Coronary artery (tissue), 2 donors: ENCODE results near the gene ZSCAN23.
"Not testable (repeated sequence)": the region's sequence is repeated elsewhere in the genome, so short reads cannot be mapped to it uniquely, and the experiment has no call there.

ENCODE experiments used
- DNase-seq: peaks from one replicate; pipeline ENCODE4 v3.0.0-alpha.2; 2017; ENCODE audit warnings: low spot score
- H3K27ac ChIP-seq, 2 donors: fragments of 200-600 bp; sonication (generic); one replicate each; pipeline ENCODE4 v1.5.1; 2016 to 2019
- H3K4me3 ChIP-seq: fragments of 200-600 bp; sonication (generic); 2 replicates; pipeline ENCODE4 v1.5.1; 2016; ENCODE audit warnings: mild to moderate bottlenecking, moderate library complexity
- CTCF ChIP-seq: fragments of 200-600 bp; sonication (generic); IDR thresholded peaks from one replicate; pipeline ENCODE4 v1.5.1; 2019; ENCODE audit warnings: antibody characterized with exemption

Gene ZSCAN23

DNA sequence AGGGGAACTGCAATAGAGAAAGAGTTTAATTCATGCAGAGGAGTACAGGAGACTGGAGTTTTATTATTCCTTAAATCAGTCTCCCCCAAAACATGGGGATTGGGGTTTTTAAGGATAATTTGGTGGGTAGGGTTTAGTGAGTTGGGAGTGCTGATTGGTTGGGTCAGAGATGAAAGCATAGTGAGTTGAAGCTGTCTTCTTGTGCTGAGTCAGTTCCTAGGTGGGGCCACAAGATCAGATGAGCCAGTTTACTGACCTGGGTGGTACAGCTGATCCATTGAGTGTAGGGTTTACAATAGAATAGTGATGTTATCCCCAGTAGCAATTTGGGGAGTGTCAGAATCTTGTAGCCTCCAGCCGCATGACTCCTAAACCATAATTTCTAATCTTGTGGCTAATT is 43.2 kb upstream of the ZSCAN23 start:
- TF ChIP-seq CTCF = no peak
- DNase-seq = no peak
- H3K4me3 ChIP-seq = no peak overlapping the region
- no peak overlapping the region for H3K27ac ChIP-seq

- TF ChIP-seq CTCF = no peak
- H3K27ac ChIP-seq = no peak overlapping the region
Measured at GRCh38 chr6:28485482-28485881, 42.2 kb upstream of the ZSCAN23 start.

DNA sequence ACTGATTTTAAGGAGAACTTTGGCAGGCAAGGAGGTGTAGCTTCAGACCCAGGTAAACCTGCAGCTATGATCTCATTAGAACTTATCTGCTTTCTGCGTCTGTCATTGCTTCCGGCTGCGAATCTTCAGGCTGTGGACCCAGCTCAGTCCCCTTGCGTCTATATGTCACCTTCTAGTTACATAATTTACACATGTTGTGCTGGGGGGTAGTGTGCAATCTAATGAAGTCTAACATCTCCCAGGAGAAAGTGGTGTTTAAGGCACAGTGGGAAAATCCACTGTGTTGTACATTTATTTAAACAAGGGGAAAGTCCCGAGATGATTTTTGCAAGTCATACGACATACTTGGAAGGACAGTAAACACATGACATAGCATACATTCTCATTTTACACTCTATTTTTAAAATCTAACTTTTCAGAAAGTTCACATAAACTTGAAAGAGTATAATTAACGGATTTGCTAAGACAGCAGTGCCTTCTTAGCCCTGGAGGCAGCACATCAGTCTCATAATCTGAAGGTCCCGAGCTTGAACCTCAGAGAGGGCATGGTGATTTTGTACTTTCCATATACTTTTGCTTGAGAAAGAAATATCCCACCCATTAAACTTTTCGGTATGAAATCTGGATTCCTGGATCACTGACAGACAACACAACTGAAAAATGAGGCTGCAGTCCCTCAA is 37.1 kb upstream of the ZSCAN23 start:
- DNase-seq = no peak
- Histone ChIP-seq H3K27ac (no peak overlapping the region), H3K4me3 (no peak overlapping the region)
- TF ChIP-seq CTCF = no peak

More at GRCh38 chr6:28485482-28485881, 42.2 kb upstream of the ZSCAN23 start:
- DNase-seq = no peak
- no peak overlapping the region for H3K4me3 ChIP-seq

- TF ChIP-seq CTCF = no peak
- DNase-seq = no peak
- H3K27ac ChIP-seq = no peak overlapping the region
- no peak overlapping the region for H3K4me3 ChIP-seq
Measured at GRCh38 chr6:28478518-28478917, 35.2 kb upstream of the ZSCAN23 start.

DNA sequence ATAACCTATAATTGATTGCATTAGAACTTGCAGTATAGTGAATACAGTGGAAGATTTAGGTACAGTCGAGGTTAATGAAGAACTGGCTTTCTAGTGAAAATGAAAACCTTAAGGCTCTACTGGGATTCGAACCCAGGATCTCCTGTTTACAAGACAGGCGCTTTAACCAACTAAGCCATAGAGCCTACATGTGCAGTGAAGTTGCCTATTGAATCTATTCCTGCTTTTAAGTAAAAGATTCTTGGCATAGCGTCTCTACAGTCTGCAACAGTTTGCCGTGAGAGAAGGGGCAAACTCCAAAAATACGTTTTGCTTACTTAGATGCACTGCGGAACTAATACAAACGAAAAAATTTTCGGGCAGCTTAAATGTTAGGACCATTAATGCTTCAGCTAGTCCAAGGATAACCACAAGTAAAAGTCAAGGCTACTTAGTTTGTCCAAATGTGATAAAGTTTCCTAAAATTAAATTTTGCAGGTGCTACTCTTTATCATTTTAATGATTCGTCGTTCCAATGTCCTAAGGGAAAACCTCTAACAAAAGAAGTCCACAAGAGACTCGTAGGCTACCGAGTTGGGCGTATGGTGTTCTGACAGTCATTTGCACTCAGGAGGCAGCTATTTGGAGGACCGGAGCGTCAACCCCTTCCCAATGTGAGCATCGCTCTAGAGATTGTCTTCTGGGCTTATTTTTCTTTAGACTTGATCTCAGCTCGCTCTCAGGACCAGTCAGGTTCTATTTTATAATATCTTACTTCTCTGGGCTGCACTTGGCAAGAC is 31.3 kb upstream of the ZSCAN23 start:
- no peak for TF ChIP-seq CTCF
- Histone ChIP-seq H3K4me3 (no peak overlapping the region), H3K27ac (no peak overlapping the region)
- DNase-seq = no peak

- not testable (repeated sequence) for H3K27ac ChIP-seq, DNase-seq, H3K4me3 ChIP-seq
Measured at GRCh38 chr6:28469153-28469745, 26.0 kb upstream of the ZSCAN23 start.

DNA sequence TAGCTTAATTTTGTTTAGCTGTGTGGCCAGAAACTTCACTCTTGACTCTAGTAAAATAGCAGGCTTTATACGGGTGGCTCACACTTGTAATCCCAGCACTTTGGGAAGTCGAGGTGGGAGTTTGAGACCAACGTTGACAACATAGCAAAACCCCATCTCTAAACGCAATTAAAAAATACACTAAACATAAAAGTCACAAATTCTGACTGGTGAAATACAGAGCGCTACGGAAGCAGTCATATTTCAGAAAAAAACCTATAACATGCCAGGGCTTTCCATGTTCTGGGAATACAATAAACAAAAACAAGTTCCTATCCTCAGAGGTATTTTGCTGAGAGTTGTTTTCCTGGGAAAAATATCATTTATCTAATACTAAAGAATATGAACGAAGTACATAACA is 24.8 kb upstream of the ZSCAN23 start:
- Histone ChIP-seq H3K4me3 (no peak overlapping the region), H3K27ac (no peak overlapping the region)
- no peak for TF ChIP-seq CTCF
- DNase-seq = no peak
